Esophagus muscularis mucosa (tissue), 3 donors: ENCODE measurements around the gene ASPSCR1.

Source experiments
- POLR2AphosphoS5 ChIP-seq, 2 donors: sonication (generic); formaldehyde crosslinking; IDR thresholded peaks; one replicate each; pipeline ENCODE4 v1.6.1; 2017; ENCODE audit warnings: antibody characterized with exemption in 2 of 2
- TF ChIP-seq, protein P1 (sequence below), 3 experiments: fragments of 200-600 bp in 2 of 3; fragments of 450-650 bp in 1 of 3; sonication (generic) in 2 of 3; IDR thresholded peaks; one replicate each; pipeline ENCODE4 v1.5.1; 2017 to 2019; ENCODE audit warnings: antibody characterized with exemption in 3 of 3, mild to moderate bottlenecking in 2 of 3, moderate library complexity in 1 of 3

DNA sequence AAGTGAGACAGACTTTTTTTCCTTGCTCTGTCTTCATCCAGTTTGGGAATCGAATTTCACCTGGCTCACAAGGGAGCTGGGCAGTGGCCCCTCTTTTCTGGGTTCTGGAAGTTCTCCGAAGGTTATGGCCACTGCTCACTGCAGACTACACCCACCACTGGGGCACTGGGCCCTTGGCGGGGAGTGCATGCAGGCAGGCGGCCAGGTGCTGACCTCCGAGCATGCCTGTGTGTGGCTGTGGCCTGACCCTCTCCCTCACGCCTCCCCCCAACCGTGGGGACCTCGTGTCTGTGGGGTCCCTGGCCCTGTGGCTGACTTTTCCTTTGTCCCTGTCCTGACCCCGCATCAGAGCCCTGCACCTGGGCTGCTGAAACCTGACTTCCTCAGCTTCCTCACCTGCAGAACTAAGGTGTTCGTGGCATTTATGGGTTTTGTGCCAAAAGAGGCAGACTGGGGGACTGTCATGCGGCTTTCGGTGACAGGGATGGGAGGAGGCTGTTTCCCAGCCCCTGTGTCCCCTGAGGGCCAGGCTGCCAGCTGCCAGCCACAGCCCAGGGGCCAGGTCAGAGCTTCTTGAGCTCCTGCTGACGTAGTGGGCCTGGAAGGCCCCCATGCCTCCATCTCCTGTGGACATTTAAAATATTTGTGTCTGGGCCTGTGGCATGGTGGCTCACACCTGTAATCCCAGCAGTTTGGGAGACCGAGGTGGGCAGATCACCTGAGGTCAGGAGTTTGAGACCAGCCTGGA lies 21.4 kb downstream of the ASPSCR1 start:
- no peak for TF ChIP-seq POLR2AphosphoS5 (IDR thresholded peaks at IDR 0.05)
- TF ChIP-seq, protein P1, sequence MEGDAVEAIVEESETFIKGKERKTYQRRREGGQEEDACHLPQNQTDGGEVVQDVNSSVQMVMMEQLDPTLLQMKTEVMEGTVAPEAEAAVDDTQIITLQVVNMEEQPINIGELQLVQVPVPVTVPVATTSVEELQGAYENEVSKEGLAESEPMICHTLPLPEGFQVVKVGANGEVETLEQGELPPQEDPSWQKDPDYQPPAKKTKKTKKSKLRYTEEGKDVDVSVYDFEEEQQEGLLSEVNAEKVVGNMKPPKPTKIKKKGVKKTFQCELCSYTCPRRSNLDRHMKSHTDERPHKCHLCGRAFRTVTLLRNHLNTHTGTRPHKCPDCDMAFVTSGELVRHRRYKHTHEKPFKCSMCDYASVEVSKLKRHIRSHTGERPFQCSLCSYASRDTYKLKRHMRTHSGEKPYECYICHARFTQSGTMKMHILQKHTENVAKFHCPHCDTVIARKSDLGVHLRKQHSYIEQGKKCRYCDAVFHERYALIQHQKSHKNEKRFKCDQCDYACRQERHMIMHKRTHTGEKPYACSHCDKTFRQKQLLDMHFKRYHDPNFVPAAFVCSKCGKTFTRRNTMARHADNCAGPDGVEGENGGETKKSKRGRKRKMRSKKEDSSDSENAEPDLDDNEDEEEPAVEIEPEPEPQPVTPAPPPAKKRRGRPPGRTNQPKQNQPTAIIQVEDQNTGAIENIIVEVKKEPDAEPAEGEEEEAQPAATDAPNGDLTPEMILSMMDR (IDR thresholded peaks at IDR 0.05): no peak
